ENCODE data around the gene RNF213.

The RNF213 gene

GRCh38 chr17:80377798-80378197, 117.1 kb downstream of the RNF213 start:
- H3K27me3 ChIP-seq (ENCODE audit: insufficient read depth, poor library complexity, severe bottlenecking): no peaks in the 10 kb centered on the region
- no peak for DNase-seq (ENCODE audit: low read depth in 1 of 2, low spot score in 1 of 2)

GRCh38 chr17:80379348-80379747, 118.7 kb downstream of the RNF213 start:
- DNase-seq (ENCODE audit: low read depth in 1 of 2, low spot score in 1 of 2): no peak
- no peak overlapping the region for H3K4me3 ChIP-seq (replicated peaks; ENCODE audit: insufficient read depth, low read length)
- no peak for TF ChIP-seq CTCF (IDR thresholded peaks at IDR 0.05; ENCODE audit: insufficient read depth, low read length)
- TF ChIP-seq SPI1 (IDR thresholded peaks at IDR 0.05; ENCODE audit: borderline replicate concordance, low read depth): no peak
- no peak for TF ChIP-seq POLR2AphosphoS5 (IDR thresholded peaks at IDR 0.05; ENCODE audit: low read depth)
- TF ChIP-seq GABPA (IDR thresholded peaks at IDR 0.05; ENCODE audit: low read depth): no peak
- no peak for TF ChIP-seq REST (IDR thresholded peaks at IDR 0.05; ENCODE audit: insufficient replicate concordance, low read depth)
- no peak overlapping the region for H3K27ac ChIP-seq (replicated peaks)
- H3K27me3 ChIP-seq (ENCODE audit: insufficient read depth, poor library complexity, severe bottlenecking): no peaks in the 10 kb centered on the region

More at GRCh38 chr17:80377798-80378197, 117.1 kb downstream of the RNF213 start:
- Histone ChIP-seq H3K4me3 (replicated peaks; ENCODE audit: insufficient read depth, low read length) (no peak overlapping the region), H3K27ac (replicated peaks) (no peak overlapping the region)
- no peak for TF ChIP-seq GABPA (IDR thresholded peaks at IDR 0.05; ENCODE audit: low read depth)
- no peak for TF ChIP-seq REST (IDR thresholded peaks at IDR 0.05; ENCODE audit: insufficient replicate concordance, low read depth)
- TF ChIP-seq POLR2AphosphoS5 (IDR thresholded peaks at IDR 0.05; ENCODE audit: low read depth): no peak
- no peak for TF ChIP-seq CTCF (IDR thresholded peaks at IDR 0.05; ENCODE audit: insufficient read depth, low read length)
- TF ChIP-seq SPI1 (IDR thresholded peaks at IDR 0.05; ENCODE audit: borderline replicate concordance, low read depth): no peak

- H3K27ac ChIP-seq (replicated peaks): no peak overlapping the region
- DNase-seq (ENCODE audit: low read depth in 1 of 2, low spot score in 1 of 2): no peak
- TF ChIP-seq GABPA (IDR thresholded peaks at IDR 0.05; ENCODE audit: low read depth): no peak
- TF ChIP-seq REST (IDR thresholded peaks at IDR 0.05; ENCODE audit: insufficient replicate concordance, low read depth): no peak
- TF ChIP-seq CTCF (IDR thresholded peaks at IDR 0.05; ENCODE audit: insufficient read depth, low read length): no peak
- no peak for TF ChIP-seq SPI1 (IDR thresholded peaks at IDR 0.05; ENCODE audit: borderline replicate concordance, low read depth)
- no peak for TF ChIP-seq POLR2AphosphoS5 (IDR thresholded peaks at IDR 0.05; ENCODE audit: low read depth)
- no peaks in the 10 kb centered on the region for H3K27me3 ChIP-seq (ENCODE audit: insufficient read depth, poor library complexity, severe bottlenecking)
- no peak overlapping the region for H3K4me3 ChIP-seq (replicated peaks; ENCODE audit: insufficient read depth, low read length)
Measured at GRCh38 chr17:80380068-80380467, 119.4 kb downstream of the RNF213 start.
